GM12878 (cell line): Measurements from ENCODE around the gene SH3D19.

Source experiments
- EP300 ChIP-seq, 2 experiments: fragments of 150-350 bp in 1 of 2; IDR thresholded peaks; 2 replicates each; pipeline ENCODE4 v1.6.1; 2011 to 2012; ENCODE audit warnings: low read depth in 2 of 2, low read length in 2 of 2, borderline replicate concordance in 1 of 2, improper control_type of control experiment in 1 of 2, inconsistent platforms in 1 of 2; ENCODE audit not compliant: control insufficient read depth in 1 of 2
- ZNF217 ChIP-seq: fragments of 450-650 bp; IDR thresholded peaks from 2 replicates; pipeline ENCODE4 v1.6.1; 2017; ENCODE audit warnings: antibody characterized with exemption, mild to moderate bottlenecking

DNA sequence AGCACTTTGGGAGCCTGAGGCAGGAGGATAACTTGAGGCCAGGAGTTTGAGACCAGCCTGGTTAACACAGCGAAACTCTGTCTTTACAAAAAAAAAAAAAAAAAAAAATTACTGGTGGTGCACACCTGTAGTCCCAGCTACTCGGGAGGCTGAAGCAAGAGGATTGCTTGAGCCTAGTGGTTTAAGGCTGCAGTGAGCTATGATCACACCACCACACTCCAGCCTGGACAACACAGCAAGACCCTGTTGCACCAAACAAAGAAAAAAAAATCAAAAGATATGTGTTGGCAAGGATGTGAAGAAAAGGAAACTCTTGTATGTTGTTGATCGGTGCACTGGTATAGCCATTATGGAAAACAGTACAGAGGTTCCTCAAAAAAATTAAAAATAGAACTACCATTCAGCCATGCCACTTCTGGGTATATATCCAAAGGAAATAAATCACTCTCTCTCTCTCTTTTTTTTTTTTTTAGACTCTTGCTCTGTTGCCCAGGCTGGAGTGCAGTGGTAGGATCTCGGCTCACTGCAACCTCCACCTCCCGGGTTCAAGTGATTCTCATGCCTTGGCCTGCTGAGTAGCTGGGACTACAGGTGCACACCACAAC lies 15.2 kb downstream of the SH3D19 start:
- no peak for TF ChIP-seq EP300 (IDR thresholded peaks at IDR 0.05; ENCODE audit: borderline replicate concordance in 1 of 2, control insufficient read depth in 1 of 2, low read depth in 2 of 2, low read length in 2 of 2)
- TF ChIP-seq ZNF217: no peak
